ENCODE data around the gene NDUFA3. TPM values are rescaled to one million over a fixed set of nuclear protein-coding genes. Genes with fewer than 3 reads are reported as not detected.
A peak's percentile ranks its signal among the peaks of the same experiment; 100 is the strongest.

NDUFA3 gene
- total and polyA plus RNA-seq, 10 of the 15 experiments (the other 5 are each of a cell fraction or from before 2014, with no cell fraction given), result 40.0 to 335 (median 153) TPM

GRCh38 chr19:54137699-54138488 lies 35.2 kb downstream of the NDUFA3 start, which contains the start of gene CNOT3 (continued):
- TF ChIP-seq HDAC2 (IDR thresholded peaks at IDR 0.05) (no peak), JUNB (IDR thresholded peaks at IDR 0.05) (no peak), SUPT20H (IDR thresholded peaks at IDR 0.05; ENCODE audit: borderline replicate concordance, control insufficient read depth, low read depth, low read length) (no peak), ATF7 (IDR thresholded peaks at IDR 0.05; ENCODE audit: low read depth) (no peak), FOXM1 (IDR thresholded peaks at IDR 0.05; ENCODE audit: low read depth, low read length) (no peak), BHLHE40 (IDR thresholded peaks at IDR 0.05; ENCODE audit: borderline replicate concordance in 1 of 2, low read depth in 2 of 2, low read length in 1 of 2) (0 out of 4 replicates have a peak, but pooled peaks of 1 of the 2 experiments have one; percentile 14), CREB1 (IDR thresholded peaks at IDR 0.05; ENCODE audit: low read depth) (no peak), TBL1XR1 (IDR thresholded peaks at IDR 0.05; ENCODE audit: low read depth, low read length) (no peak), PAX5 (IDR thresholded peaks at IDR 0.05; ENCODE audit: borderline replicate concordance, low read depth, low read length) (no peak), ETV6 (conservative IDR thresholded peaks at IDR 0.05 in 1 of 2, IDR thresholded peaks at IDR 0.05 in 1 of 2; ENCODE audit: borderline replicate concordance in 1 of 2, low read depth in 1 of 2) (no peak), BCLAF1 (IDR thresholded peaks at IDR 0.05) (no peak), EZH2 (IDR thresholded peaks at IDR 0.05; ENCODE audit: borderline replicate concordance, control insufficient read depth, low read depth, low read length) (no peak), IRF5 (IDR thresholded peaks at IDR 0.05; ENCODE audit: borderline replicate concordance) (no peak), ZNF24 (IDR thresholded peaks at IDR 0.05) (no peak), CEBPZ (IDR thresholded peaks at IDR 0.05; ENCODE audit: low read depth, low read length) (no peak)
- TF ChIP-seq, protein P1, sequence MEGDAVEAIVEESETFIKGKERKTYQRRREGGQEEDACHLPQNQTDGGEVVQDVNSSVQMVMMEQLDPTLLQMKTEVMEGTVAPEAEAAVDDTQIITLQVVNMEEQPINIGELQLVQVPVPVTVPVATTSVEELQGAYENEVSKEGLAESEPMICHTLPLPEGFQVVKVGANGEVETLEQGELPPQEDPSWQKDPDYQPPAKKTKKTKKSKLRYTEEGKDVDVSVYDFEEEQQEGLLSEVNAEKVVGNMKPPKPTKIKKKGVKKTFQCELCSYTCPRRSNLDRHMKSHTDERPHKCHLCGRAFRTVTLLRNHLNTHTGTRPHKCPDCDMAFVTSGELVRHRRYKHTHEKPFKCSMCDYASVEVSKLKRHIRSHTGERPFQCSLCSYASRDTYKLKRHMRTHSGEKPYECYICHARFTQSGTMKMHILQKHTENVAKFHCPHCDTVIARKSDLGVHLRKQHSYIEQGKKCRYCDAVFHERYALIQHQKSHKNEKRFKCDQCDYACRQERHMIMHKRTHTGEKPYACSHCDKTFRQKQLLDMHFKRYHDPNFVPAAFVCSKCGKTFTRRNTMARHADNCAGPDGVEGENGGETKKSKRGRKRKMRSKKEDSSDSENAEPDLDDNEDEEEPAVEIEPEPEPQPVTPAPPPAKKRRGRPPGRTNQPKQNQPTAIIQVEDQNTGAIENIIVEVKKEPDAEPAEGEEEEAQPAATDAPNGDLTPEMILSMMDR (IDR thresholded peaks at IDR 0.05 in 2 of 3, conservative IDR thresholded peaks at IDR 0.05 in 1 of 3; ENCODE audit: control insufficient read depth in 2 of 3, extremely low read depth in 1 of 3, insufficient read depth in 1 of 3, low read depth in 3 of 3, low read length in 3 of 3), result no peak
- TF ChIP-seq, protein P2, sequence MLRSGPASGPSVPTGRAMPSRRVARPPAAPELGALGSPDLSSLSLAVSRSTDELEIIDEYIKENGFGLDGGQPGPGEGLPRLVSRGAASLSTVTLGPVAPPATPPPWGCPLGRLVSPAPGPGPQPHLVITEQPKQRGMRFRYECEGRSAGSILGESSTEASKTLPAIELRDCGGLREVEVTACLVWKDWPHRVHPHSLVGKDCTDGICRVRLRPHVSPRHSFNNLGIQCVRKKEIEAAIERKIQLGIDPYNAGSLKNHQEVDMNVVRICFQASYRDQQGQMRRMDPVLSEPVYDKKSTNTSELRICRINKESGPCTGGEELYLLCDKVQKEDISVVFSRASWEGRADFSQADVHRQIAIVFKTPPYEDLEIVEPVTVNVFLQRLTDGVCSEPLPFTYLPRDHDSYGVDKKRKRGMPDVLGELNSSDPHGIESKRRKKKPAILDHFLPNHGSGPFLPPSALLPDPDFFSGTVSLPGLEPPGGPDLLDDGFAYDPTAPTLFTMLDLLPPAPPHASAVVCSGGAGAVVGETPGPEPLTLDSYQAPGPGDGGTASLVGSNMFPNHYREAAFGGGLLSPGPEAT (IDR thresholded peaks at IDR 0.05; ENCODE audit: low read depth), result no peak
